Fibroblast of lung (primary cell): ENCODE results near the gene PLA2G2F. TPM values are rescaled to one million over a fixed set of nuclear protein-coding genes. Genes with fewer than 3 reads are reported as not detected.

Source experiments
- DNase-seq, 2 donors: peaks; one replicate each; pipeline versions ENCODE4 v3.0.0 to v3.0.0-alpha.2; 2010; ENCODE audit warnings: low read depth in 2 of 2
- H2AFZ ChIP-seq: 2 replicates; pipeline ENCODE4 v1.5.1; 2012; ENCODE audit warnings: low read length, control low read depth, inconsistent platforms
- H3K27ac ChIP-seq: 2 replicates; pipeline ENCODE4 v1.5.1; 2011; ENCODE audit warnings: low read length, control low read depth; ENCODE audit not compliant: insufficient read depth
- H3K27me3 ChIP-seq: 2 replicates; pipeline ENCODE4 v1.5.1; 2011; ENCODE audit warnings: mild to moderate bottlenecking, low read length; ENCODE audit not compliant: control insufficient read depth, insufficient read depth
- H3K36me3 ChIP-seq: 2 replicates; pipeline ENCODE4 v1.5.1; 2011; ENCODE audit warnings: low read length; ENCODE audit not compliant: control insufficient read depth, insufficient read depth
- H3K4me1 ChIP-seq: 2 replicates; pipeline ENCODE4 v1.5.1; 2011; ENCODE audit warnings: low read length; ENCODE audit not compliant: control insufficient read depth, insufficient read depth; ENCODE audit errors: extremely low read depth
- H3K4me2 ChIP-seq: 2 replicates; pipeline ENCODE4 v1.5.1; 2011; ENCODE audit warnings: low read length, control low read depth; ENCODE audit not compliant: insufficient read depth; ENCODE audit errors: extremely low read depth
- H3K4me3 ChIP-seq, 4 experiments: fragments of 200-600 bp in 1 of 4; sonication (generic) in 1 of 4; replicated peaks in 1 of 4; 2 replicates each; pipeline ENCODE4 v1.5.1; 2011 to 2016; ENCODE audit warnings: low read length in 4 of 4, low read depth in 3 of 4, mild to moderate bottlenecking in 3 of 4, control low read depth in 2 of 4, inconsistent platforms in 1 of 4, mixed read lengths in 1 of 4; ENCODE audit not compliant: insufficient read depth in 1 of 4; ENCODE audit errors: control extremely low read depth in 1 of 4
- H3K79me2 ChIP-seq: 2 replicates; pipeline ENCODE4 v1.5.1; 2012; ENCODE audit warnings: mild to moderate bottlenecking, low read length, inconsistent platforms; ENCODE audit not compliant: control insufficient read depth, insufficient read depth
- H3K9ac ChIP-seq: 2 replicates; pipeline ENCODE4 v1.5.1; 2011; ENCODE audit warnings: mild to moderate bottlenecking, low read length, control low read depth; ENCODE audit not compliant: insufficient read depth
- H3K9me3 ChIP-seq: 2 replicates; pipeline ENCODE4 v1.5.1; 2012; ENCODE audit warnings: low read depth, low read length; ENCODE audit not compliant: control insufficient read depth, insufficient read depth
- H4K20me1 ChIP-seq: 2 replicates; pipeline ENCODE4 v1.5.1; 2011; ENCODE audit warnings: low read length; ENCODE audit not compliant: control insufficient read depth, insufficient read depth; ENCODE audit errors: extremely low read depth
- EZH2 ChIP-seq: IDR thresholded peaks from 2 replicates; pipeline ENCODE4 v1.5.1; 2012; ENCODE audit warnings: low read length, control low read depth, mild to moderate bottlenecking; ENCODE audit errors: missing control alignments
- polyA plus RNA-seq, 2 donors: library from polyadenylated mRNA; depleted of rRNA in 1 of 2; stranded (reverse) in 1 of 2; unstranded in 1 of 2; fragments of >200 nt; gene quantifications; 2 replicates each; pipeline ENCODE4 v1.2.1, GENCODE V29; 2011 to 2012; ENCODE audit warnings: missing spikeins in 1 of 2
- total RNA-seq: library from RNA; depleted of rRNA; stranded (reverse); fragments of >200 nt; gene quantifications from 2 replicates; pipeline ENCODE4 v1.2.1, GENCODE V29; 2014
- TF ChIP-seq, protein P1 (sequence below), 2 donors: IDR thresholded peaks in 1 of 2; conservative IDR thresholded peaks in 1 of 2; 1 replicate in 1 of 2; 2 replicates in 1 of 2; pipeline ENCODE4 v1.5.1; 2011 to 2012; ENCODE audit warnings: low read length in 2 of 2, control low read depth in 1 of 2, inconsistent platforms in 1 of 2, low read depth in 1 of 2, mild to moderate bottlenecking in 1 of 2

PLA2G2F gene
- total and polyA plus RNA-seq, 2 donors (not counting 1 experiment from before 2014, with no cell fraction given) = not detected

- Histone ChIP-seq H2AFZ (no peak within 1 kb of the TSS), H3K4me2 (no peak within 1 kb of the TSS), H3K79me2 (no peaks in the 10 kb centered on the region), H3K4me3 (peak within 1 kb of the TSS in 1 of 4 experiments; percentile 22), H3K27ac (no peak within 1 kb of the TSS), H3K4me1 (no peaks in the 10 kb centered on the region), H3K9me3 (no peaks in the 10 kb centered on the region), H4K20me1 (no peaks in the 10 kb centered on the region), H3K36me3 (no peaks in the 10 kb centered on the region), H3K27me3 (peaks cover 28% of the 10 kb centered on the region), H3K9ac (no peak within 1 kb of the TSS)
- DNase-seq = no peak
- peak; percentile 85 for TF ChIP-seq EZH2
- TF ChIP-seq, protein P1, sequence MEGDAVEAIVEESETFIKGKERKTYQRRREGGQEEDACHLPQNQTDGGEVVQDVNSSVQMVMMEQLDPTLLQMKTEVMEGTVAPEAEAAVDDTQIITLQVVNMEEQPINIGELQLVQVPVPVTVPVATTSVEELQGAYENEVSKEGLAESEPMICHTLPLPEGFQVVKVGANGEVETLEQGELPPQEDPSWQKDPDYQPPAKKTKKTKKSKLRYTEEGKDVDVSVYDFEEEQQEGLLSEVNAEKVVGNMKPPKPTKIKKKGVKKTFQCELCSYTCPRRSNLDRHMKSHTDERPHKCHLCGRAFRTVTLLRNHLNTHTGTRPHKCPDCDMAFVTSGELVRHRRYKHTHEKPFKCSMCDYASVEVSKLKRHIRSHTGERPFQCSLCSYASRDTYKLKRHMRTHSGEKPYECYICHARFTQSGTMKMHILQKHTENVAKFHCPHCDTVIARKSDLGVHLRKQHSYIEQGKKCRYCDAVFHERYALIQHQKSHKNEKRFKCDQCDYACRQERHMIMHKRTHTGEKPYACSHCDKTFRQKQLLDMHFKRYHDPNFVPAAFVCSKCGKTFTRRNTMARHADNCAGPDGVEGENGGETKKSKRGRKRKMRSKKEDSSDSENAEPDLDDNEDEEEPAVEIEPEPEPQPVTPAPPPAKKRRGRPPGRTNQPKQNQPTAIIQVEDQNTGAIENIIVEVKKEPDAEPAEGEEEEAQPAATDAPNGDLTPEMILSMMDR (conservative IDR thresholded peaks at IDR 0.05 in 1 of 2, IDR thresholded peaks at IDR 0.05 in 1 of 2; ENCODE audit: low read depth in 1 of 2, low read length in 2 of 2) = no peak
These were observed 47.0 kb downstream of the PLA2G2F start, which contains the start of the genes PLA2G2C and UBXN10 for GRCh38 chr1:20185834-20186782. Gene PLA2G2C, minus strand, starts transcription at chr1:20186518. Its CDS starts 9,155 bp downstream, at chr1:20177363. Gene UBXN10, plus strand, starts transcription at chr1:20186096. Its CDS starts 4,466 bp downstream, at chr1:20190562.

- H2AFZ ChIP-seq = no peak overlapping the region
- no peaks in the 10 kb centered on the region for H3K79me2 ChIP-seq
- no peak for TF ChIP-seq EZH2
- TF ChIP-seq, protein P1 (conservative IDR thresholded peaks at IDR 0.05 in 1 of 2, IDR thresholded peaks at IDR 0.05 in 1 of 2; ENCODE audit: low read depth in 1 of 2, low read length in 2 of 2) = no peak
- H3K27ac ChIP-seq = no peak overlapping the region
- no peak overlapping the region for H3K4me2 ChIP-seq
- DNase-seq = no peak
- no peaks in the 10 kb centered on the region for H3K9me3 ChIP-seq
- H4K20me1 ChIP-seq = no peaks in the 10 kb centered on the region
- no peak overlapping the region for H3K9ac ChIP-seq
- H3K4me1 ChIP-seq = no peaks in the 10 kb centered on the region
- H3K4me3 ChIP-seq = no peak overlapping the region
- H3K27me3 ChIP-seq = peaks cover 31% of the 10 kb centered on the region
- H3K36me3 ChIP-seq = no peaks in the 10 kb centered on the region
These were observed 48.1 kb downstream of the PLA2G2F start for GRCh38 chr1:20187103-20187812.
